ENCODE results near the gene S100Z.
"Not testable (repeated sequence)": the region's sequence is repeated elsewhere in the genome, so short reads cannot be mapped to it uniquely, and the experiment has no call there.

The S100Z gene

DNA sequence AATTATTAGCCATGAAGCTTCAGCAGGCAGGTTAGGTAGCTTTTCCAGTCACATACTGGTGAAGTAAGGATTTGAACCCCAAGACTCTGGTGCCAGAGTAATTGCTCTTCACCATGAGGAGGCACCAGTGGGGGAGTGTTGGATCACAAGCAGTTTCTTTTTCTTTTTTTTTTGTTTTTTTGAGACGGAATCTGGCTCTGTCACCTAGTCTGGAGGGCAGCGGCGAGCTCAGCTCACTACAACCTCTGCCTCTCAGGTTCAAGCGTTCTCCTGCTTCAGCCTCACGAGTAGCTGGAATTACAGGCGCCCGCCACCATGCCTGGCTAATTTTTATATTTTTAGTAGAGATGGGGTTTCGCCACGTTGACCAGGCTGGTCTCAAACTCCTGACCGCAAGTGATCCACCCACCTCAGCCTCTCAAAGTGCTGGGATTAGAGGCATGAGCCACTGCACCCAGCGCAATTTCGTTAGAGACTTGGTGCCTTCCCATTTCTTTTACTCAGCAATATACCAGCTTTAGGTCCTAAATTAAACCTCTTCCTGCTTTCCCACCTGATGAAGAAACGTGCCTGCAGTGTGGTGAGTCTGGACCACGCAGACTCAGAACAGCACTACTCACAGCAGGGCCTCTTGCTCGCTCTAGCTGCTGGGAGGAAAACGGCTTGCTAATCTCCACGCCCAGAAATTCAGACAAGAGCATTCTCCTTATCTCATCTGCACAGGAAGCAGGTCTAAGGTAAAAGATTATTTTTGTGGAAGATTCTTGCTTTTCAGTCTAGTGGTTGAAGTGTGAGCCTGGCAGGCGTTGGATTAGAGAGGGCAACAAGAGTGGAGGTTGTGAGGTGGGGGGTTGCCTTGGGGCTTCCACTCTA is at the start of gene S100Z:
S100Z (plus strand) TSS at position 596 of the 873 bp plus-strand sequence. CDS start 25,346 bp downstream, outside the sequence.
- in situ Hi-C loops (cut with MboI; ENCODE audit: low sequenced_read_pairs), result no loop called here

DNA sequence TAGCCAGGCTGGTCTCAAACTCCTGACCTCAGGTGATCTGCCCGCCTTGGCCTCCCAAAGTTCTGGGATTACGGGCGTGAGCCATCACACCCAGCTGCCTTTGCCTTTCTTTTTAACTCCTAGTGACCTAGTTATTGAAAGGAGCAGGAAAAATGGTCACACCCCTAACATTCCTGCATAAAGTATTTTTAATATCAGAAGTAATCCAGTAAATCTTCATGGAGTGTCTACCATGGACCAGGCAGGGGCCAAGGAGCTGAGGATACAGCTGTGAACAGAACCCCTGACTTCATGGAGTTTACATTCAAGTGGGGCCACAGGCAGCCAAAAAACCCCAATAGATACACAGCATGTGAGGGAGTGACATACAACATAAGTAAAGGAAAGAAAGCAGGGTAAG is 49.2 kb upstream of the S100Z start:
- in situ Hi-C loops (cut with MboI; ENCODE audit: low sequenced_read_pairs), result no loop called here

DNA sequence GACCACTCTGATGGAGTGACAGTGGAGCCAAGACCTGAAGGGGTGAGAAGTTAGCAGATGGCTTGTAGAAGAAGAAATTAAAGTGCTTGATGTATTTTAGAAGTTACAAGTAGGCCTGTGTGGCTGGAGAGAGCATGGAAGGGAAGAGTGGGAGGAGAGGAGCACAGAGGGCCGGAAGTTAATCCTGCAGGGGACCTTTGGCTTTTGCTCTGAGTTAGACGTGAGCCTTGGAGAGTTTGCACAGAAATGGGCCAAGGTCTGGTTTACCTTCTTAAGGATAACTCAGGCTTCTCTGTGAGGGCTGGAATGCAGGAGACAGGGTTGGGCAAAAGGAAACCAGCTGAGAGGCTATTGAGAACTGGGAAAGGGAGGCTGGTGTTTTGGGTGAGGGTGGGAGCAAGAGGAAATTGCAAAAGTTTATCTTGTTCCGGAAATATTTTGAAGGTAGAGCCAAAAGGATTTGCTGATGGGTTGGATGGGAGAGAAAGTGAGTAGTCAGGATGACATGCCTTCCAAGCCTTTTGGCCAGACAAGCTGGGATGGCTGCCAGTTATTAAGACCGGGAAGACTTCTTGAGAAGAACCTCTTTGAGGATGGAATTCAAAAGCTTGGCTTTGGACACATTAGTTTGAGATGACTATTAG is 48.5 kb upstream of the S100Z start:
- in situ Hi-C loops (cut with MboI; ENCODE audit: low sequenced_read_pairs), result no loop called here

DNA sequence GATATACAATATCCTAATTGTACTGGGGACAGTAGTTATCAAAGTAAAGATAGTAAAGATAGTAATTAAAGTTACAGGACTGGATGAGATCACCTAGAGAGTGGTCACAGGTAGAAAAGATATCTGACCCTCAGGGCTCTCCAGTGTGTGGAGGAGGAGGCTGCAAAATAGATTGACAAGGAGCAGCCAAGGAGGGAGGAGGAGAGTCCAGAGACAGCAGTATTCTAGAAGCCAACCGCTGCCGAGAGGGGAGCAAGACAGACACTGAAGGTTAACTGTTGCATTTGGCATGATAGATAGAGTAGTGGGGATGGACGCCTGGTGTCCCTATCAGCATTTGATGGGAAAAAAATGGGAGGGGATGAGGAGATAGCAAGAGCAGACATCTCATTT is 48.0 kb upstream of the S100Z start:
- in situ Hi-C loops (cut with MboI; ENCODE audit: low sequenced_read_pairs), result no loop called here

DNA sequence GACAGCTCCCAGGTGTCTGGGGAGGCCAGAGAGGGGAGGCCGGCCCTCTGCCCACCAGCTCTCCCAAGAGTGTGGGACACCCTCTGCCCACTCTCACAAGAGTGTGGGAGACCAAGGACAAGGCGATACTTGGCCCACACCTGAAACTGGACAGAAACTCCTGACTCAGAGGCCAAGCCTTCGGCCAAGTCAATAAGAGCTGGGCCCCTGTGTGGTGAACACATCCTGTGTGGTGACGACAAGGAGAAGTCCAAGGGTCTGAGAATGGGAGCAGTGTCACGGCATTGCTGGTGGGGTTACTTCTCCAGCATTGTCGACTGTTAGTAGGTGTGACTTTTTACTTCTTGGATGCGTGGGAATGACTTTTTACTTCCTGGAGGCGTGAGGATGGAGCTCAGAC is 45.5 kb upstream of the S100Z start:
- in situ Hi-C loops (cut with MboI; ENCODE audit: low sequenced_read_pairs), result no loop called here

DNA sequence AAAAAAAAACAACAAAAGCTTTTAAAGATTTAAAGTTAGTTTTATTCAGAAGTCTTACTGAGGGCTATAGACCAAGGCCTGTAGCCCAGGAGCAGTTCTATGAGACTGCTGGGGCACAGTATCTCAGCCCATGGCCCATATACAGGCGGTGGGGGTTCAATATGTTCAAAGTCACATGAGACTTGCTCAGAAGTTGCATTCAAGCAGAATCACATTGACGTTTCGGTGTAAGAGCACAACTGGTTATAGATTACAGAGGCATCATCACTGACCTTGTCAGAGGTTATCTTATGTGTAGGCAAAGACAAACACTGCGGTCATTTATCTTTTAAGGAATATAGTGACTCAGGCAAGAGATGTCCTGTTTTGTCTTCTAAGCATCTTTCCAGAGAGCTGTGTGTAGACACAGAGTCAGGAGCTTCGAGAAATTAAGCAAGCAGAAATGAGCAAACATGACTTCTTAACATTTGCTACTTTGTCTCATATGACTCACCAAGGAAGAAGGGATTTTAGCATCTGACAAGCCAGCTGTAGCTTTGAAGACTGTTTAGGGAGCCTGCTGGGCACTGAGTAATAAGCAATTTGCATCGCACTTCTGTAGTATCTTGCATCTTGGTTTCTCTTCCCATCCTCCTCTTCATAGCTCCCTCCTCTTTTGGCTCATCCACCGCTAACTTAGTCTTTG is 43.9 kb upstream of the S100Z start:
- in situ Hi-C loops (cut with MboI; ENCODE audit: low sequenced_read_pairs), result no loop called here

DNA sequence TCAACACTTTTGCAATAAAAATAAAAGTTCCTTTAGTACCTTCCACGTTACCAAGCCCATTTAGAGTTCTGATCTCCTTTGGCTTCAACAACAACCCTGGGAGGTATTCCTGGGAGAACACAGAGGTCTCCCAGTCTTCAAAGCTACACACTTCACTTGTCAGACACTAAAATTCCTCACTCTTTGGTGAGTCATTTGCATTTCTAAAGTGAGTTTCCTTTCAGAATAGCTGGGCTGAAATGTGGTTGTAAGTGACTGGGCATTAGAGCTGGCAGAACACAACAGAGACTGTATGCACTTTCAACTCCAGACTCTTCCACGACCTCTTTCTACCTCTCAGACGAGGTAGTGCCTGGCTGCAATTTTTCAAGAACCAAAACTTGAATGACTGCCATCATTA is 42.5 kb upstream of the S100Z start:
- in situ Hi-C loops (cut with MboI; ENCODE audit: low sequenced_read_pairs), result no loop called here

DNA sequence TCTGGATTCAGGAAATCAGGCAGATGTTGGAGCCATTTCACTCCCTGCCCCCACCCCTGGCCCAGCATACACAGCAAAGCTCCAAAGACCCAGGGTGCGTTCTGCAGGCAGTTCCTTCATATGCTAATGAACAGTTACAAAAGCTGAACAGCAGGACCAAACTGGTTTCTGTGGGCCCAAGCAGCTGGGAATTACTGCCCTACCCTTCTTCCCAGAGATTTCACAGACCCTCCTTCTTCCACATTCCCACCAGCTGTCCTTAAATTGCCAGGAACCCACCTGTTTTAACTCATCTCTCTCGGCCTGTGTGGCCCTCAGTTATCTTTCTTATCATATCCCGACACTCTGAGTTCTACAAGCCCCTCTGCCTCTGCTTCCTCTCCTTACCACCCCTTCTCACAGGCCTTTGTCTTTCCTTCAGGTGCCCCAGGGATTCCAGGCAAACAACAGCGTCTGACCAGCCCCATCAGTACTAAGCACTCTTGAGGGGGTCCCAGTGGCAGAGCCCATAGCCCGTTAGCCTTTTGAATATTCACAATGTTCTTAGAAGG is 41.6 kb upstream of the S100Z start:
- in situ Hi-C loops (cut with MboI; ENCODE audit: low sequenced_read_pairs), result no loop called here

DNA sequence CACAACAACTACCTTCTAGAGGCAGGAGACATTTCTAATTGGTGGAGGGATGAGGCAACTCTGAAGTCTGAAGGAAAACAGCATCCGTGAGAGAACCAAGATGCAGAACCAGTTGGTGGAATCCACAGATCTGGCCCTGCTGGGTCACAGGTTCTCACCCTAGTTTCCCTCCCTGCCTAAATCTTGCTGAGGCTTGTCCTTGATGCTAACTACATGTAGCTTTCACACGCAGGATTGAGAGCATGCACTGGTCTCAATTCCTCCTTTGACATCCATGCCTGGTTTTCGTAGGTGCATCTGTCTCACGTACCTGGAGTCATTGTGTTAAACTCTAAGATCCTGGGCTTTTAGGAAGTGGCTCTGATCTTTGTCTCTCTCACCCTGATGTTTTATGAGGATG is 40.7 kb upstream of the S100Z start:
- in situ Hi-C loops (cut with MboI; ENCODE audit: low sequenced_read_pairs), result no loop called here

DNA sequence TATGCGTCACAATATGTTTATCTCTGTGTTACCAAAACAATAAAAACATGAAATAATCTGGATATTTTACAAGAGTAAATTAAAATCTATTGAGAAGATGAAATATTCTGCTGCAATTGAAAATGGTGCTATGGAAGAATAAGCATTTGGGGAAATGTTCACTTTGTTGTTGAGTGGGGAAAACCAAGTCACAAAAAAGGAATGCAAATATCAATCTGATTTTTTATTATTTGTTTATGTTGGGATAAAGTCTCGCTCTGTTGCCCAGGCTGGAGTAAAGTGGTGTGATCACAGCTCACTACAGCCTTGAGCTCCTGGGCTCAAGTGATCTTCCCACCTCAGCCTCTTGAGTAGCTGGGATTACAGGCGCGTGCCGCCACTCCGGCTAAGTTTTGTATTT is 39.6 kb upstream of the S100Z start:
- in situ Hi-C loops (cut with MboI; ENCODE audit: low sequenced_read_pairs), result no loop called here

DNA sequence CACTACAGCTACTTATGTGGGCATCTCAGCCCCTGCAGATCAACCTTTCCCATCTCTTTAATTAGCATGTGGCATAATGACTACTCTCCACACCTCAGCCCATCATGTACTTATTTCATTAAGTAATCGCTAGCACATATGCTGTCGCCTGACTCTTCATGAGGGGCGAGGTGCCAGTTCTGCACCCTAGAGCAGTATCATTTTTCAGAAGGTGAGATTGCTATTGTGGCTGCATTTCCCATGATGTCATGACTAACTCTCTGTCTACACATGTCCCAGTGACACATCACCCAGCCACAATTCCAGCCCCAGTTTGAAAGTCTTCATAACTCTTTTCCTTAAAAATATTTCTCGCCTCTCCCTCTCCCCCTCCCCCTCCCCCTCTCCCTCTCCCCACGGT is 38.6 kb upstream of the S100Z start:
- in situ Hi-C loops (cut with MboI; ENCODE audit: low sequenced_read_pairs), result no loop called here

DNA sequence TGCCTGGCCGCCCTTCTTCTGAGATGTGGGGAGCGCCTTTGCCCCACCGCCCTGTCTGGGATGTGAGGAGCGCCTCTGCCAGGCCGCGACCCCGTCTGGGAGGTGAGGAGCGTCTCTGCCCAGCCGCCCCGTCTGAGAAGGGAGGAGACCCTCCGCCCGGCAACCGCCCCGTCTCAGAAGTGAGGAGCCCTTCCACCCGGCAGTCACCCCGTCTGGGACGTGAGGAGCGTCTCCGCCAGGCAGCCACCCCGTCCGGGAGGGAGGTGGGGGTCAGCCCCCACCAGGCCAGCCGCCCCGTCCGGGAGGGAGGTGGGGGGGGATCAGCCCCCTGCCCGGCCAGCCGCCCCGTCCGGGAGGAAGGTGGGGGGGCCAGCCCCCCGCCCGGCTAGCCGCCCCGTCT is 37.6 kb upstream of the S100Z start:
- in situ Hi-C loops (cut with MboI; ENCODE audit: low sequenced_read_pairs), result not testable (repeated sequence)

DNA sequence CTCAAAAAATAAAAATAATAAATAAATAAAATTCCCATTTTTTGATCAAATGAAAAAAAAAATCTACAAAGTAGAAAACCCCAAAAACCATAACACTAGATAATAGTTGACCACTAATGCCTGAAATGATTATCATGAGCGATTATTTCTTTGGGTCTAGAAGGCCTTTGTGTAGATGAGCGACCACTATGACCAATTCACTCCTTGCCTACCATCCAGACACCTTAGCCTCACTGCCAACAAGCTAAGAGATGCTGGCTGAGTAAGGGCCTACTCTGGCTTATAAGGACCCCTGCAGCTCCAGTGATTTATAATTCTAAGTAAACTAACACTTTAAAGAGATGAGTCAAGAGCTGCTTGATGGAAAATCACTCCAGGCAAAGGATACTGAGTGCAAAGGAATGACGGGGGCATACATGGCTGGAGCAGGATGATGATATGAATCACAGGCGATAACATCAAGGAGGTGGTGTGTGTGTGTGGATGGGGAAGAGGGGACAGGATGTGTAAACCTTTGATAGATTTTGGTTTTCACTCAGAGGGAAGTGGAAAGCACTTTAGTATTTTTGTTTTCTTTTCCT is 35.7 kb upstream of the S100Z start:
- in situ Hi-C loops (cut with MboI; ENCODE audit: low sequenced_read_pairs), result no loop called here

DNA sequence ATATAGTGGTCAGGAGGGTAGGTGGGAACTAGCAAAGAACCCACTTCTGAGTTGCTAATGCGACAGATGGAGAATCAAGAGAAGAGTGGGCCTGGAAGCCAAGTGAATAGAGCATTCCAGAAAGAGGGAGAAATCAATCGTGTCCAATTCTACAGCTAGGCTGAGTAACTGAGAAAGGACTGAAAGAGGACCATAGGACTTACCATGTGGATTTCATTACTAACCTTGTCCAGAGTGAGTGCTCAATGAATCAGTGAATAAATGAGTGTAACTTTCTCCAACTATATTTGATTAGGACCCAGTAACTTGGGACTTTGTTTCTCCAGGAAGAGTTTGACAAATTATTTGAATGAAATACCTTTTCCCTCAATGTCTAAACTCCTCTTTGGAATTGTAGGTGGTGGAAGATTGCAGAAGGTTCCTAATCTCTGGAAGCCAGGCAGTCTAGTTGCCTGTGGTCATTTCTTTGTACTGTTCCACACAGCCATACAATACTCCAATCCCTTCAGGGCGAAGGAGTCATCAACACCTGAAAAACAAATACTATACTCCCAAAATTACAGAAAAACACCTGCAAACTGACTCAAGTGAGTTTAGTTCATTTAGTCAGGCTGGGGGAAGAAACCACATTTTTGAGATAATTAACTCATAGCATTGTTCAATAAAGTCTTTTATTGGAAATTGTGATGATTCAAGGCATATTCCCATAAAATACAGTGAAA is 33.5 kb upstream of the S100Z start:
- in situ Hi-C loops (cut with MboI; ENCODE audit: low sequenced_read_pairs), result no loop called here

DNA sequence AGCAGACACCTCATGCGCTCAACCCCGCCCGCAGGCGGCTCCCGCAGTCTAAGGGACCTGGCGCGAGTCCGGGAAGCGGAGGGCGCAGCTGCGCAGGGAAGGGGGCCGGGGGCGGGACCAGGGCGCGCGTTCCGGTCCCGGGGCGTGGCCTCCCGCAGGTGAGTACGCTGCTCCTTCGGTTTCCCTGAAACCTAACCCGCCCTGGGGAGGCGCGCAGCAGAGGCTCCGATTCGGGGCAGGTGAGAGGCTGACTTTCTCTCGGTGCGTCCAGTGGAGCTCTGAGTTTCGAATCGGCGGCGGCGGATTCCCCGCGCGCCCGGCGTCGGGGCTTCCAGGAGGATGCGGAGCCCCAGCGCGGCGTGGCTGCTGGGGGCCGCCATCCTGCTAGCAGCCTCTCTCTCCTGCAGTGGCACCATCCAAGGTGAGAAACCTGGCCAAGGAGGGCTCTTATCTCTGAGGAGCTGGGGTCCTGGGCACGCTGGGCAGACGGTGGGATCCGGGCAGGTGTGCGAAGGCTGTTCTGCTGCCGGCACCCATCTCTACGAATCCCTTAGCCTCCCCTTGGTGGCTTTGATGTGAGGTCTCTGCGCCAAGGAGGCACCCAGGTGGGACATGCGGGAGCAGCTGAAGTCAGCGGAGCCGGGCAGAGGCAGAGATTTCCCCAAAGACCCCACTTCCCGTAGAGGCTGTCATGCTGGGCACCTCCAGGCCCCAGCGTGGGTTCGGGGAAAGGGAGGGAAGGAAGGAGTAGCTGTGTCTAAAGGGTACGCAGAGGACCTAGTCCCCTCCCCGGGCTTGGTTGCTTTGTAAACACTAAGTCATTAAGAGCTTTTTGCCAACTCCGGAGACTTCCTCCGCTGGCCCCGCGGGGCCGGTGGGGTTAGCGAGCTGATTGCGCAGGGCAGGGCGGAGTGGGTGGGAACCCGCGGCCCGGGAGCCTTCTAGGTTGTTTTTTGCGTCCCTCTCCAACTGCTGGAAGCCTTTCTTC is 30.7 kb upstream of the S100Z start, which contains the start of gene F2RL1:
F2RL1 (plus strand) TSS at position 187 of the 988 bp plus-strand sequence; CDS start at position 340, 153 bp downstream.
- in situ Hi-C loops (cut with MboI; ENCODE audit: low sequenced_read_pairs), result no loop called here

DNA sequence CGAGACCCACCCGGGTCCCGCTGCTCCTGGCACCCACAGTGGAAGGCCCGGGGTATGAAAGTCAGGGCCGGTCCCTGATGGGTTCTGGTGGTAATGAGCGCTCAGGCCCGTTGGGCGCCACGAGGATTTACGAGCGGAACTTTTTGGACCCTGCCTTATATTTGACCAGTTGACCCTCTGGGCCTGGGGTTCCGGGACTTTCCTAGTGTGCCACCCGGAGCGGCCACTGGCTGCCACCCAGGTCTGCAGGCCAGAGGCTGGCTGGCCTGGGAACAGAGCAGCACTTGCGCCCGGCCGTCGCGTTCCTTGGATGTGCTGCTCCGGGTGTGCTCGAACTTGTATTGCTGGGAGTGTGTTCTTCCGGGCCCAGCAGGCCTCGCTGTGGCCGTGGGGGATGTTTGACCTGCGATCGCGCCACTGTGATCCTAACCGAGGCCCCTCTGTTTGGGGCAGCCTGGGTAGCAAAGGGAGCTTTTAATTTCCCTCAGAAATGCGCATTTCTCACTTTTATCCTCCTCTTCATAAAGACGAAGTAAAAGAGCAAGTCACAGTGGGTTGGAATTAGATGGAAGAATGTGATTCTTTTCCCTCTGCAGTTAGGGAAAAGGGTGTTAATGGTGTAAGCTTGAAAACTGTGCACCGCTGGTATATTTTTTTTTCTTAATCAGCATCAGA is 29.8 kb upstream of the S100Z start:
- in situ Hi-C loops (cut with MboI; ENCODE audit: low sequenced_read_pairs), result no loop called here

DNA sequence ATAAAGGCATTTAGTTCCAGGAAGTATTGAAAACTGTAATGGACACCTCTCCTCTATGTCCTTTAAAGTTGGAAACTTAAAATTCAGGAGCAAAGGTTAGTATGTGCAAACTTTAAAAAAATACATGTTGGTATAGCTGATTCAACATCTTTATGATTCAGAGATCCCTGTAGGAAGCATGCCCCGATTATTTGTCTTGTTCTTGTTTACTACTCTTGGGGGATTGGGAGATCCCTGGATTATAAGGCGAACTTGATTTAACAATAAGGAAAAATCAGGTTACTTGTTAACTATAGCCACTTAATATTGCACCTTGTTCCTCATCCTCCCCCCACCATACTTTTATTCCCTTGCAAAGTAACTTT is 29.3 kb upstream of the S100Z start:
- in situ Hi-C loops (cut with MboI; ENCODE audit: low sequenced_read_pairs), result no loop called here

DNA sequence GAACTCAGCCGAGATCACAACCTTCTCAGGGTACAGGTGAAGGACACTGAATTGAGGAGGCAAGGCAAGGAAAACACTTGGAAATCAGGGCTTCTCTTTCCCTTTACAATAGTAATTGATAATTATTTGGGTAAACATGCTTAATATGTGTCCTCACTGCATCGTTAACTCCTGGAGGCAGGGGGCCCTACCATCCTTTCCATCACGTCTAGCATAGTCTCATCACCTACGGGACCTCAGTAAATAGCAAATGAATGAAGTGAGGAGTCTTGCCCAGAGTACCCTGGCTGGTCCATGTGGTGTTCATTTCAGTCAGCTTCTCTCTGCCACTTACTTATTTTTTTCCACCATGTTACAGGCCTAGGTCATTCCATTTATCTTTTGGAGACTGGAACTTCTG is 28.7 kb upstream of the S100Z start:
- in situ Hi-C loops (cut with MboI; ENCODE audit: low sequenced_read_pairs), result no loop called here
